Kidney (tissue), 14 donors: ENCODE results near the gene MRPL55. TPM values are rescaled to one million over a fixed set of nuclear protein-coding genes. Genes with fewer than 3 reads are reported as not detected.

Source experiments
- DNase-seq, 5 donors: peaks; one replicate each; pipeline ENCODE4 v3.0.0-alpha.2; 2013 to 2020
- FAIRE-seq: peaks from 2 replicates; lab custom pipeline; 2012; peaks lifted over from hg19 to GRCh38; lab: Jason Lieb, UNC
- H3K27ac ChIP-seq, 2 donors: one replicate each; pipeline ENCODE4 v1.7.0; 2013; ENCODE audit warnings: low read depth in 2 of 2, low read length in 2 of 2, inconsistent platforms in 1 of 2
- H3K27me3 ChIP-seq: one replicate; pipeline ENCODE4 v1.7.1; 2013; ENCODE audit warnings: low read length, inconsistent platforms; ENCODE audit not compliant: control insufficient read depth, insufficient read depth
- H3K36me3 ChIP-seq, 3 donors: one replicate each; pipeline versions ENCODE4 v1.7.0 to v1.7.1; 2013; ENCODE audit warnings: low read length in 3 of 3, control low read depth in 1 of 3, inconsistent platforms in 1 of 3; ENCODE audit not compliant: insufficient read depth in 3 of 3, control insufficient read depth in 2 of 3
- H3K4me1 ChIP-seq, 3 donors: one replicate each; pipeline versions ENCODE4 v1.7.0 to v1.7.1; 2013; ENCODE audit warnings: low read length in 3 of 3, inconsistent platforms in 1 of 3, low read depth in 1 of 3; ENCODE audit not compliant: control insufficient read depth in 2 of 3, insufficient read depth in 2 of 3
- H3K4me3 ChIP-seq, 3 donors: one replicate each; pipeline versions ENCODE4 v1.7.0 to v1.8.1; 2013; ENCODE audit warnings: low read length in 3 of 3, control low read depth in 1 of 3, inconsistent platforms in 1 of 3
- H3K9ac ChIP-seq, 3 donors: one replicate each; pipeline versions ENCODE4 v1.7.0 to v1.7.1; 2013; ENCODE audit warnings: low read length in 3 of 3, control low read depth in 1 of 3, inconsistent platforms in 1 of 3
- H3K9me3 ChIP-seq, 3 donors: one replicate each; pipeline versions ENCODE4 v1.7.0 to v1.7.1; 2013; ENCODE audit warnings: low read length in 3 of 3, control low read depth in 1 of 3, inconsistent platforms in 1 of 3; ENCODE audit not compliant: control insufficient read depth in 2 of 3, insufficient read depth in 1 of 3
- intact Hi-C: fragments of 100-400 bp; cut with DNase I; formaldehyde crosslinking; loops from one replicate; pipeline ENCODE4 v1.11.1; 2022
- polyA plus RNA-seq: library from polyadenylated mRNA; stranded (reverse); fragments of 350-450 nt; fragmentation: Illumina TruSeq; extraction: RNeasy Lipid Tissue Mini Kit (QIAGEN cat#74804); gene quantifications from one replicate; pipeline ENCODE4 v1.2.3, GENCODE V29; 2014; ENCODE audit warnings: low read depth, low replicate concordance; ENCODE audit not compliant: insufficient read depth
- total RNA-seq: library from RNA; stranded (reverse); fragmentation: NEBNext Ultra II Directional; extraction: Animal tissue kit (Norgen Biotek cat#: 25700); gene quantifications from one replicate; pipeline ENCODE4 v1.2.1, GENCODE V29; 2021
- TF ChIP-seq, protein P1 (sequence below): IDR thresholded peaks from 3 replicates; pipeline ENCODE4 v1.5.1; 2012; ENCODE audit warnings: mild to moderate bottlenecking, moderate library complexity, borderline replicate concordance; ENCODE audit not compliant: insufficient read depth; ENCODE audit errors: extremely low read depth
- donor health status: control.
- donor health status: control.
- donor health status: control.
- donor health status: control.
- donor health status: control.
- donor health status: DM: yes; HTN: yes; CAD: no.
- donor health status: Normal renal cell carcinoma (clear cell type).

MRPL55 gene
- total and polyA plus RNA-seq, 2 donors from 2014 or later, result 37.8 to 141 TPM

DNA sequence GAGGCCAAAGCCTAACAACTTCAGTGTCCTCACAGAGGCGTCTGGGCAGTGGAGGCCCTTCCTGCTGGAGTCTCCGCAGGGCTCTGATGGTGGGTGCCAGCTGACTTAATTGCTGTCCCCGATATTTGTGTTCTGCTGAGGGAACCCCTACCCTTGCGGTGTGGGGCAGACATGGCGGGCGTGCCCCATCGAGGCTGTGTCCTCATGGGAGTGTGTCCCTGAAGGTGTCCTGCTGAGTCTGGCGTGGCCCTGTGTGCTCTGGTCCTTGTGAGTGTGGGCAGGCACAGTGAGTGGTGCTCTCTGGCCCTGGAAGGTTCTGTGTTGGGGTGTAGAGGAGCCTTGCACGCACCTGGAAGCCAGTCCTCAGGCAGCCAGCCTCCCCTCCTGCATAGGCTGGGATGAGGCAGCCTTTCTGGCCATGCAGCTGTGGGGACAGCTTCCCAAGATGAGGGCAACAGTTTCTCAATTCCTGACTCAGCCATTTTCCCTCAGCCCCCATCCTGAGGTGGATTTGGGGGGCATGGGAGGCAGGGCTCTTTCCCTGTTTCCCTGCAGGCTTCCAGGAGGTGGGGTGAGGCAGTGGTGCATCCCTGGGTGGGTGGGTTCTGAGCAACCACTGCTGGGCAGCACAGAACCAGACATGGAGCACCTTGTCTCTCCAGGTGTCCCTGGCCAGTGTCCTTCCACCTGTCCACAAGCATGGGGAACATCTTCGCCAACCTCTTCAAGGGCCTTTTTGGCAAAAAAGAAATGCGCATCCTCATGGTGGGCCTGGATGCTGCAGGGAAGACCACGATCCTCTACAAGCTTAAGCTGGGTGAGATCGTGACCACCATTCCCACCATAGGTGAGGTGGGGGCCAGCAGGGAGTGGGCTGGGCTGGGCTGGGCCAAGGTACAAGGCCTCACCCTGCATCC is 12.4 kb downstream of the MRPL55 start:
- Histone ChIP-seq H3K36me3 (peaks cover 0 to 25% (median 18%) of the 10 kb centered on the region in 3 donors), H3K9ac (no peak overlapping the region), H3K4me1 (peaks cover 0 to 13% (median 0%) of the 10 kb centered on the region in 3 donors), H3K27me3 (no peaks in the 10 kb centered on the region), H3K9me3 (peaks cover 0 to 8% (median 0%) of the 10 kb centered on the region in 3 donors), H3K27ac (no peak overlapping the region), H3K4me3 (no peak overlapping the region)
- intact Hi-C loops, result no loop called here
- no peak for FAIRE-seq
- TF ChIP-seq, protein P1, sequence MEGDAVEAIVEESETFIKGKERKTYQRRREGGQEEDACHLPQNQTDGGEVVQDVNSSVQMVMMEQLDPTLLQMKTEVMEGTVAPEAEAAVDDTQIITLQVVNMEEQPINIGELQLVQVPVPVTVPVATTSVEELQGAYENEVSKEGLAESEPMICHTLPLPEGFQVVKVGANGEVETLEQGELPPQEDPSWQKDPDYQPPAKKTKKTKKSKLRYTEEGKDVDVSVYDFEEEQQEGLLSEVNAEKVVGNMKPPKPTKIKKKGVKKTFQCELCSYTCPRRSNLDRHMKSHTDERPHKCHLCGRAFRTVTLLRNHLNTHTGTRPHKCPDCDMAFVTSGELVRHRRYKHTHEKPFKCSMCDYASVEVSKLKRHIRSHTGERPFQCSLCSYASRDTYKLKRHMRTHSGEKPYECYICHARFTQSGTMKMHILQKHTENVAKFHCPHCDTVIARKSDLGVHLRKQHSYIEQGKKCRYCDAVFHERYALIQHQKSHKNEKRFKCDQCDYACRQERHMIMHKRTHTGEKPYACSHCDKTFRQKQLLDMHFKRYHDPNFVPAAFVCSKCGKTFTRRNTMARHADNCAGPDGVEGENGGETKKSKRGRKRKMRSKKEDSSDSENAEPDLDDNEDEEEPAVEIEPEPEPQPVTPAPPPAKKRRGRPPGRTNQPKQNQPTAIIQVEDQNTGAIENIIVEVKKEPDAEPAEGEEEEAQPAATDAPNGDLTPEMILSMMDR, result no peak
- peak in 2 of 5 donors; percentile 24 to 64 for DNase-seq

DNA sequence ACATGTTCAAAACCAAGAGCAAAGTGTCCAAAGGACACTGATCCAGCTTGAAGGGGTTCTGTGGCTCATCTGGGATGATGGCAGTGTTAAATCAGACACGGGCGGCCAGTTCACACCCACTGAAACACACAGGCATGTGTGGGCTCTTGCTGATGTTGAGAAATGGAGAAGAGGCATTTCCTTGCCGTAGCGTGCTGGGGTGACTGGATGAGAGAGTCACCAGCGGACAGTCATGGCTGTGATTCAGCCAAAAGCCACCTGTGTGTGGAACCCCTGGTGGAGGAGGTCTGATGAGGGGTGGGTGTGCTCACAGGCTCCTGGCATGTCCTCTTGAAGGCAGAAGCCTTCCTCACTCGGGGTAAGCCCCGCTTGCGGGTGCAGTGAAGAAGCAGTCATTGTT is 13.2 kb downstream of the MRPL55 start:
- TF ChIP-seq, protein P1, result no peak
- H3K4me3 ChIP-seq, result no peak overlapping the region
- peaks cover 0 to 25% (median 18%) of the 10 kb centered on the region in 3 donors for H3K36me3 ChIP-seq
- H3K4me1 ChIP-seq, result peaks cover 0 to 12% (median 7%) of the 10 kb centered on the region in 3 donors
- FAIRE-seq, result no peak
- H3K9me3 ChIP-seq, result peaks cover 0 to 8% (median 0%) of the 10 kb centered on the region in 3 donors
- intact Hi-C loops, result no loop called here
- H3K27me3 ChIP-seq, result no peaks in the 10 kb centered on the region
- H3K9ac ChIP-seq, result no peak overlapping the region
- no peak overlapping the region for H3K27ac ChIP-seq
- peak in 2 of 5 donors; percentile 10 to 23 for DNase-seq

DNA sequence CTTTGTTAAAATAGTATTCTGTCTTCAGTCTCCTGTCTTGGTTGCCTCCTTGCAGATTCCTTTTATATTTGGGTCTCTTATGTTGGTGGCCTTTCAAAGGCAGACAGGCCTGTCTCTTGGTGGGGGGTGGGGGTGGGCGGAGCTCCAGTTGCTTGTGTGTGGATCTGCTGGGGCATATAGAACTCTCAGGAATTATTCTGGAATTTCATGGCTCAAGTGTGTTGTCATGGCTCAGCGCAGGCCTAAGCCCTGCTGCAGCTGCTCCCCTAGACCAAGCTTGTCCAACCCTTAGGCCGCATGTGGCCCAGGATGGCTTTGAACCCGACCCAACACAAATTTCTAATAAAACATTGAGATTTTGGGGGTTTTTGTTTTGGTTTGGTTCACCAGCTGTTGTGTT is 13.9 kb downstream of the MRPL55 start:
- DNase-seq, result peak in 2 of 5 donors; percentile 18 to 33
- TF ChIP-seq, protein P1, result no peak
- no peak overlapping the region for H3K27ac ChIP-seq
- no peak for FAIRE-seq
- peaks cover 0 to 18% (median 10%) of the 10 kb centered on the region in 3 donors for H3K4me1 ChIP-seq
- no peak overlapping the region for H3K4me3 ChIP-seq
- intact Hi-C loops, result no loop called here
- H3K9me3 ChIP-seq, result peaks cover 0 to 8% (median 0%) of the 10 kb centered on the region in 3 donors
- peaks cover 0 to 22% (median 18%) of the 10 kb centered on the region in 3 donors for H3K36me3 ChIP-seq
- no peaks in the 10 kb centered on the region for H3K27me3 ChIP-seq
- no peak overlapping the region for H3K9ac ChIP-seq
